RWPE1 (cell line): ENCODE results near the gene CYP3A5.

Experiments used
- CTCF ChIA-PET: fragments of 350-600 bp; sonication (Branson Sonifier 250); formaldehyde crosslinking; extraction: SDS; loops from one replicate; lab custom pipeline; 2021; lab: Yijun Ruan, JAX
- POLR2A ChIA-PET: fragments of 400-600 bp; formaldehyde crosslinking; extraction: SDS; loops from one replicate; lab custom pipeline; 2020; ENCODE audit warnings: antibody characterized with exemption; ENCODE audit not compliant: low non-redundant PET; lab: Yijun Ruan, JAX
- DNase-seq: peaks from one replicate; pipeline ENCODE4 v3.0.0; 2012; ENCODE audit warnings: low spot score
- H3K27ac ChIP-seq: fragments of 450-650 bp; 2 replicates; pipeline ENCODE4 v1.5.1; 2017
- TF ChIP-seq, protein P1 (sequence below): fragments of 450-650 bp; conservative IDR thresholded peaks from 2 replicates; pipeline ENCODE4 v1.5.1; 2017; ENCODE audit warnings: low read depth, mild to moderate bottlenecking

CYP3A5 gene

DNA sequence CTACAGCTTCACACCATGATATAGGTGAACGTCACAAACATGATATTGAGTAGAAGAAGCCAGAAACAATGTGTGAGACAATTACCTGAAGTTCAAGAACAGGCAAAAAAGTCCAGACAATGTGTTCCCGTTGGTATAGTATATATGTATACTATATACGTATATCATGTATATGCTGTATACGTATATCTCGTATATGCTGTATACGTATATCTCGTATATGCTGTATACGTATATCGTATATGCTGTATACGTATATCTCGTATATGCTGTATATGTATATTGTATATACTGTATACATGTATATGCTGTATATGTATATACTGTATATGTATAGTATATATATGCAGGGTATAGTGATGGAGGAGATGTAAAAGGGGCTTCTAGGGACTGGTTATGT, 52.3 kb downstream of the CYP3A5 start:
- POLR2A ChIA-PET = no interaction called here
- TF ChIP-seq, protein P1, sequence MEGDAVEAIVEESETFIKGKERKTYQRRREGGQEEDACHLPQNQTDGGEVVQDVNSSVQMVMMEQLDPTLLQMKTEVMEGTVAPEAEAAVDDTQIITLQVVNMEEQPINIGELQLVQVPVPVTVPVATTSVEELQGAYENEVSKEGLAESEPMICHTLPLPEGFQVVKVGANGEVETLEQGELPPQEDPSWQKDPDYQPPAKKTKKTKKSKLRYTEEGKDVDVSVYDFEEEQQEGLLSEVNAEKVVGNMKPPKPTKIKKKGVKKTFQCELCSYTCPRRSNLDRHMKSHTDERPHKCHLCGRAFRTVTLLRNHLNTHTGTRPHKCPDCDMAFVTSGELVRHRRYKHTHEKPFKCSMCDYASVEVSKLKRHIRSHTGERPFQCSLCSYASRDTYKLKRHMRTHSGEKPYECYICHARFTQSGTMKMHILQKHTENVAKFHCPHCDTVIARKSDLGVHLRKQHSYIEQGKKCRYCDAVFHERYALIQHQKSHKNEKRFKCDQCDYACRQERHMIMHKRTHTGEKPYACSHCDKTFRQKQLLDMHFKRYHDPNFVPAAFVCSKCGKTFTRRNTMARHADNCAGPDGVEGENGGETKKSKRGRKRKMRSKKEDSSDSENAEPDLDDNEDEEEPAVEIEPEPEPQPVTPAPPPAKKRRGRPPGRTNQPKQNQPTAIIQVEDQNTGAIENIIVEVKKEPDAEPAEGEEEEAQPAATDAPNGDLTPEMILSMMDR = no peak
- CTCF ChIA-PET = no interaction called here
- no peak overlapping the region for H3K27ac ChIP-seq
- DNase-seq = no peak

DNA sequence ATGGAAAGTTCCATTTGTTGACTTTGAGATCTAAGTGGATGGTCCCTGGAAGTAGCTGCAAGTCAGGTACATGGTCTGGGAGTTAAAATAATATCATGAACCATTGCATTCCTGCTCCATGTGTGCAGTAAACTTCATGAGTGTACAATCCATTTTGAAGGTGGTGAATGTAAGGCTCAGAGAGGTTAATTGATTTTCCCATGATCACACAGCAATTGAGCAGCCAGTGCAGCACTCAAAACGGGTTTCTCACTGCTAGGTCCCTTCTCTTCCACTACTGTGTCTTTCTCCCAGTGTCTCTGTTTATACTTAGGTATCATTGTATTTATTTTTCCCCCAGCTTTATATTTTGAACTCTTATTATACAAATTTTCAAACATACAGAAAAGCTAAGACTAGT, 53.1 kb downstream of the CYP3A5 start:
- ChIA-PET POLR2A (no interaction called here), CTCF (no interaction called here)
- DNase-seq = no peak
- H3K27ac ChIP-seq = no peak overlapping the region
- TF ChIP-seq, protein P1 = no peak

DNA sequence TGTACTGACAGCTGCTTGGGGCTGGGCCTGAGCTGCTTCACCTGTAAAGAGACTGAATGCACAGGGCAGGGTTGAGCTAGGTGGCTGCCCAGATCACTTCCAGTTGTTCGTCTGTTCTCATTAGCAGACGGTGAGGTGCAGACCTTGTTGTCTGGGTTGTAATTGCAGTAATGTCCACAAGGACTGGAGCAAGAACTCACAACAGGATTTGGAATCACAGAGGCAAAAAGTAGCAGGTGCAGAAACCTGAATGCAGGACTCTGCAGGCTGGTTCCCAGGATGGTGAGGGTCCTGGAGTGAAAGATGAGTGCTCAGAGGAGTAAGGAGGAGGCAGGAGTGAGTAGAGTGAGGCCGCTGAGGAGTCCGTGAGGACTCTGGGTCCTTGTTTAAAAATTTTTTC, 53.8 kb downstream of the CYP3A5 start:
- no peak for DNase-seq
- ChIA-PET POLR2A (no interaction called here), CTCF (no interaction called here)
- TF ChIP-seq, protein P1 = no peak
- peak overlapping the region; percentile 1; the same call in 1 of the 2 replicates for H3K27ac ChIP-seq

DNA sequence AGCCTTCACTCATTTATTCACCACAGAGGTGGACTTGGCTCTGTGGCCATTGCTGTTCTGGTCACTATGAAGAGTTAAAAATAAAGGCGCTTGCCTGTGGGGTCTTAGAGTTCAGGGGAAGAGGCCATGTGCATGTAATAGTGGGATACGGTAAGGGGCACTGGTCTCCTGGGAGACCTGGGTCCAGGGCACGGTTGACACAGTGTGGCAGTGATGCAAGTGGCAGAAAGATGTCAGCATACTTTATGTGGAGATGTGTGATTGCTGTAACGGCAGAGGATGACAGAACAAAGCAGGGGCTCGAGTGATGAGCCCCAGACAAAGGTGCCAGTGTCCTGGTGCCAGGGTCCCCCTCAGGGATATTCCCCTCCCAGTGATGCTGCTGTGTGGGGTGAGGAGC, 54.5 kb downstream of the CYP3A5 start:
- CTCF ChIA-PET = interaction anchor here (0.6 kb wide), 1 partner anchor 355 kb away, joined by 5 read pairs; no protein-coding TSS in a partner anchor
- H3K27ac ChIP-seq = peak overlapping the region; percentile 1; the same call in 1 of the 2 replicates
- TF ChIP-seq, protein P1 = no peak
- POLR2A ChIA-PET = no interaction called here
- DNase-seq = no peak

DNA sequence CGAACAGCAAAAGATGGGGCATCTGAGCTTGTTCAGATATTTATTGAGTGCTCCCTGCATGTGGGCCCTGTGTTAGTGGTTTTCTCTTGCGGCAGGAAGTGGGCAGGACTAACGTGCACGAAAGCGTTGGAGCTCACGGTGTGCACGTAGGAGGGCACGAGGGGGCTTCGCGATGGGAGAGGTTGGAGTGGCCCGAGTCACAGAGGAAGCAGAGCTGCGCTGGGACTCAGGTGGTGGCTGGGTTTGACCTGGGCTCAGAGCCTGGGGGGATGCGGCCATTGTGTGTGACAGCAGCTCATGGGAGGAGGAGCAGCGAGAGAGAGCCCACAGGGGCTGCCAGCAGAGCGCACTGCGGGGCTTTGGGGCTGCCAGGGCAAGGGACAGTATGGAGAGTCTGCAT, 55.3 kb downstream of the CYP3A5 start:
- no peak for DNase-seq
- ChIA-PET CTCF (interaction anchor here (0.7 to 1.4 kb wide), 2 partner anchors 214 to 325 kb away, joined by 3 to 5 read pairs; no protein-coding TSS in a partner anchor), POLR2A (no interaction called here)
- TF ChIP-seq, protein P1 = no peak
- peak overlapping the region; percentile 92 for H3K27ac ChIP-seq

DNA sequence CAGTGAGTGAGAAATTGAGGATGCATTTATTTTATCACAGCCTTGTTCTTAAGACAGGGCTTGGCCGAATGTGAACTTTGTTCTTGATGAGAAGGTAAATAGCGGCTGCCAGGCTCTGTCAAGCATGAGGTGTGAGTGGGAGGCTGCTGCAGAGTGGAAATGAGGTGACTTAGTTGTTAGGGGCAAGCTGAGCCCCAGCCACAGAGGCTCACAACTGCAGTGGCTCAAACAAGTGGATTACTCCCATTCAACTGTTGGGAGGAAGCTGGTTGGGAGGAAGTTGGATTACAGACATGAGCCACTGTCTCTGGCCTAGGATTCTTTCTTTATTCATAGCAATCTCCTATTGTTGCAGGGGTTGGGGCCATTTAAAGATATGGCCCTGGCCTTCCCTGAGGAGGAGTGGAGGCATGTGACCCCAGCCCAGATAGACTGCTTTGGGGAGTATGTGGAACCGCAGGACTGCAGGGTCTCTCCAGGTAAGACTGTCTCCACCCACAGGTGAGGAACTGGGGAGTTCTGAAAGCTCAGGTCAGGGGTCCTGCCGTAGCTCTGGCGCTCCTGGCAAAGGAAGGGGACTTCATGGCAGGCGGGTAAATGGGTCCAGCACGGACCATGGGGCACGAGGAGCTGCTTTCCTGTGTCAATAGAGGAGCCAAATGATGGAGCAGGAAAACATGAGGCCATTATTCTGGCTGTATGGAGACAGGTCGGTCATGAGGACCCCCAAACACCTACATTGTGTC, 55.9 kb downstream of the CYP3A5 start:
- CTCF ChIA-PET = interaction anchor here (1.4 kb wide), 1 partner anchor 214 kb away, joined by 3 read pairs; no protein-coding TSS in a partner anchor
- POLR2A ChIA-PET = no interaction called here
- peak overlapping the region; percentile 92 for H3K27ac ChIP-seq
- TF ChIP-seq, protein P1 = no peak
- DNase-seq = no peak
